Left renal pelvis (tissue), 4 donors: ENCODE results near the gene STPG1. TPM values are rescaled to one million over a fixed set of nuclear protein-coding genes. Genes with fewer than 3 reads are reported as not detected.

Experiments
- DNase-seq, 4 donors: peaks; one replicate each; pipeline ENCODE4 v3.0.0-alpha.2; 2013; ENCODE audit warnings: low read depth in 4 of 4, low spot score in 3 of 4
- polyA plus RNA-seq, 4 donors: library from polyadenylated mRNA; unstranded; fragments of 120-200 nt; gene quantifications; one replicate each; pipeline ENCODE4 v1.2.1, GENCODE V29; 2013; ENCODE audit not compliant: insufficient read length in 4 of 4

Gene STPG1
- polyA plus RNA-seq, 4 donors: 7.7 to 13.4 (median 11.6) TPM

DNA sequence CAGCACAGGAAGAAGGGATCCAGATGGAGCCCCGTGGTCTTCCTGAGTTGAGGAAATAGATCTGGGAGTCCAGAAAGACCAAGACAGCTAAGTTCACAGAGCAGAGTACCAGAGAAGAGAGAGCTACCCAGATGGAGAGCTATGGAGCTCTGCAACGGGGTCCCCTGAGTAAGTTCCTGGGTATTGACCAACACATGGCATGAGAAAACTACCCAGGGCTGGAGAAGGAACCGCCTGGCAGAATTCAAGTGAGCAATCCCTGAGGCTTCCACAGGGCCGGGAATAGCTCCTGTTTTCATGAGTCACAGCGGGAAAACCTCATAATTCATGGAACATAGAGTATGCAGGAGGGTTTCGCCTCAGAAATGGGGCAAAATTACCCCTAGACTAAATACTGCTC is 19.7 kb downstream of the STPG1 start:
- no peak for DNase-seq

DNA sequence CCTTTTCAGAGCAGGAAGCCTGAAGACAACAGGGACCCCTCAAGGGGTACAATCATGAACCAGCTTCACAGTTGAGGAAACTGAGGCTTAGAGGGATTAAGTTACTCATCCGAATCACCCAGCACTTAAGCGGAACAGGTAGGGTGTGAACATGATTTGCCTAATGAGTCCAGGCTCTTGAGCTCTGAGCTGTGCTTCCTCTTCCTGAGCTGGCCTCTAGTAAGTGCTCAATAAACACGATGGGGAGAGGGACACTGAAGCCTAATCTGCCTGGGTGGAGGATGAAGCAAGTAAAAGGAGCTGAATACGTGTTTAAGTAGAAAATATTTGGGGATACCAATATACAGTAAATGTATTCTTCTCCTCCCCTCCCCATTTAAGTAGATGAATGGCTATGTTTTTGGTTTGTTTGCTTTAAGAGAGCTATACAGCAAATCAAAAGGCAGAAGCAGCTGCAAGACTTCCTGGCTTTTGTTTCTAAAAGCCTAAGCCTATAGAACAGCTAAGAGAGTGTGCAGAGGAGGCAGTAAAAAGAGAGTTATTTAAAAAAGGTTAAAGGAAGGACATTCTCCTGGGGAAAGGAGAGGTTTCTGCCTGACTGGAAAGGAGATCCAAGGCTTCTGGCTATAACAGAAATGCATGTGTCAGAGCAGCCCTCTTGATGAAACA is 20.5 kb downstream of the STPG1 start:
- DNase-seq: no peak

DNA sequence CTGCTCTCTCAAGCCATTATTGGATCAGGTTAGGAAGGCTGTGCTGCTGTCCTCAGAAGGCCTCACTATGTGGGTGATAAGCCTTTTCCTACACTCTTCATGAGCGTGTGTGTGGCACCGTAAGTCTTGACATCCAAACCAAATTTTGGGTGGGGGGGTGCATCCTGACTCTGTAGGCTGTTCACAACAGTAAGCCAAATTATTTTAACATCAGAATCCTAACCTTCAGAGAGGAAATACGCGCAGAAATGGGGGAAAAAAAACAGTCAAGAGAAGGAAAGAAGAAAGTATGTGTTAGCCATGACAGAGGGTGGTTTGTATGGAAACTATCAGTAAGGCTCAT is 21.0 kb downstream of the STPG1 start:
- DNase-seq: no peak

DNA sequence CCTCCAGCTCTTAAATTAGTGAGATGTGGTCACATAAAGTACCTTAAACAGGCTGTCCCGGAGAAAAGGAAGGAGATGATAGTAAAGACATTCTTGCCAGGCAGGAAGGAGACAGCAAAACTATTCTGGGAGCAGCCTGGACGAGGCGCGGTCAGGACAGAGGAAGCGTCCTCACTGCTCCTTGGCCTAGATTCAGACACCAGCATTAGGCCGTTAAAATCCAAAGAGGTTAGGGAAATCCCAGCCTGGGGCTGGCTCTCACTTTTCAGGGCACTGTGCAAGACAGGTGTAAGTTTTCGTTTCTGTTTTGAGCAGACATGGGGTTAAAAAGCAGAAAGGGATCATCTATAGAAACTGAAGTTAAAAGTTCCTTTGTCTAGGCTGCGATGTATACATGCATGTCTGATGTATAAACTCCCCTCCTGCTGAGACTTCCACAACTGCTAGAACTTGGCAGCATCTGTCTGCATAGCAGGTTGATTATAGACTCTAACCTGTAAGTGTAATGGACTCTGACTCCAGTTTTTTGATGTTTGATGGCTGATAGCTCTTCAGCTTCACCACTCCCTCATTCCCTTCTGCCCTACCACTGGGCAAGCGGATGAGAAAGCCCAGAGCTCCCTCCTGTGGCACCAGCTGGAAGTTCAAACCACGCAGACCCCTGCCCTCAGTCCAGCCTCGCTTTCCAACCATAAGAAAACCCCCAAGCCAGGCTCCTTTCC is 21.5 kb downstream of the STPG1 start:
- DNase-seq: no peak

DNA sequence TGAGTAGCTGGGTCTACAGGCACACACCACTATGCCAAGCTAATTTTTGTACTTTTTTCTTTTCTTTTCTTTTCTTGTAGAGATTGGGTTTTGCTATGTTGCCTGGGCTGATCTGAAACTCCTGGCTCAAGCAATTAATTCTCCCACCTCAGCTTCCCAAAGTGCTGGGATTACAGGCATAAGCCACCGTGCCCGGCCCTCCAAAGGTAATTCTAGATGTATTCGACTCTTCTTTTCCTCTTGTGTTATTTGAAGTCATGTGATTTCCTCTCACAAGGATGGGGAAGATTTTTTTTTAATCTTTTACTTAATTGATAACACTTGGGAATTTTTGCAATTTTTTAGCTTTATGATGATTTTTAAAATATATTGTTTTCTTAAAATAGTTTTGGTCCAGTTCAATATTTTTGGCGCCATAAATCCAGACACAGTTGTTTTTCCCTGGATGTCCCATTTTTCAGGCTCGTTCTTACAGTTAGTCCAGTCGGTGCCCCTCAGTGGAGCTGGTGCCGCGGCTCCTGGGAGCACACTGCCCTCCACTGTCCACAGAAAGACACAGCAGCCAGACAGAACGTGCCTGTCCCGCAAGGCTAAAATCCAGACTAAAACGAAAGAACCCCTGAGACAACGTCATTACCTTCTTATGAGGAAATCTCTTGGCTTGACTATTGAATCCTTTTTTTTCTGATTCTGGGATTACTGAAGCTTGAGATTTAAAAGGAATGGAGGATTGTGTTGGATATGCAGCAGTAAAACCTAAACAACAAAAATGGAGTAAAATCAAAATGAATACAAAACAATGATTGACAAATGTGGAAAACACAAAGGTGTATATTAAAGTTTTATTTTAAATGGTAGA is 22.4 kb downstream of the STPG1 start:
- peak in 2 of 4 donors; percentile 49 to 51 for DNase-seq

DNA sequence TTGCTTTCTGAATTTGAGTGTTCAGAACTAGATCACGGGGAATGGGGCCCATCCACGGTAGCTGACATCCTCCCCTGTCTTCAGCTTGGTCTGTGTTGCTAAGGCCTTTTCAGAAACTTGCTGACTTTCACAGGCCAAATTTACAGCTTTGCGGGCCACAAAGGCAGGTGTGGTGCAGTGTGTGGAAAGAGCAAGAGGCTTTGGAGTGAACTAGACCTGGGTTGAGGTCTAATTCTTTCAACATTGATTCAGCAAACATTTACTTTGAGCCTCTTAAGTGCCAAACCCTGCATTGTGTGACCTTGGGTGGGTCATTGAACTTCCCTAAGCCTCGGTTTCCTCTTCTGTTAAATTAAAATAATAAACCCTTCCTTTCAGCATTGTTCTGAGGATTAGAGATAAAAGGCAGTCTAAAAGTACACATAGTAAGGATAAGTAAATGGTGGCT is 24.3 kb downstream of the STPG1 start:
- no peak for DNase-seq

DNA sequence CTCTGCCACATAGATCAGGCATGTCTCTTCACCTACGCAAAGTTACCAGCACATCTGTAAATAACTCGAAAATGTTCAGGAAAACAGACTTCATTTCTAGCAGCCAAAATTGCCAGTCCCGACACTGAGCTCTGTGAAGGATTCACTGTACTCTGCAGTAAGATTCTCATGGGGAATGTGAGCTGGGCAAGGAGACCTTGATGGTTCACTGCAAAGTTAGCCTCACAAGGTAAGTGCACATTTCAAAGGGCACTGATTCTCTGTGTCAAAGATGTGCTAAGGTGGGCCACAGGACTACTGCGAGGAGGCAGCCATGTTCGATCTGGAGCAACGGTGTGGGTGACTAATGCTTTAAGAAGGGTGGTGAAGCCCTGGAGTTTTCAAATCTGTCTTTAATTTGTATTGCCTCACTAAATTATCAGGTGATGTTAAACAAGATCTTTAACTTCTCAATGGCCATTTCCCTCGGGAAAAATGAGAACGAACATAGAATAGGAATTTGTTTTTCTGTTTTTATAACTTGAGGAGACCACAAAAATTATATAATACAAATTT is 25.2 kb downstream of the STPG1 start:
- DNase-seq: no peak

DNA sequence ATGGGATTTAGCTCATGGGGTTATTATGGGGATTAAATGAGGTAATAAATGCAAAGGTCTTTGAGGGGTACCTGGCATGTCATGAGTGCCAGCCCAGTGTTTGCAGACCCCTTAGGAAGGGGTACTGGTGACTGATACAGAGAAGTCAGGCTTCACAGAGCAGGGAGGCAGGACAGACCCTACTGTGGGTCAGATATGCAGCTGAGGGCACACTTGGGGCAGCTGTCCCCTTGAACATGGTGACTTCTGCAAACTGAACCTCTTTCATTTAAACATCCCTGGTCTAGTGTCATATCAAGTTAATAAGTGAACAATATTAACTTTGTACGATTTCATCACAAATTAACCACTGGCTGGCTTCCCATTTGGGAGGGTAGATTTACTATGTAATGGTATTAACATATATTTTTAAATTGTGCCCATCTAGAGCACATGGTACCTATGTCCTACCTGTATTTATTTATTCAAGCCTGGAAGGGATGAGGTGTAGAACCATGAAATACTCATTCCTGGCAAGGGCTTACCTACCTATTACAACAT is 25.9 kb downstream of the STPG1 start:
- no peak for DNase-seq

DNA sequence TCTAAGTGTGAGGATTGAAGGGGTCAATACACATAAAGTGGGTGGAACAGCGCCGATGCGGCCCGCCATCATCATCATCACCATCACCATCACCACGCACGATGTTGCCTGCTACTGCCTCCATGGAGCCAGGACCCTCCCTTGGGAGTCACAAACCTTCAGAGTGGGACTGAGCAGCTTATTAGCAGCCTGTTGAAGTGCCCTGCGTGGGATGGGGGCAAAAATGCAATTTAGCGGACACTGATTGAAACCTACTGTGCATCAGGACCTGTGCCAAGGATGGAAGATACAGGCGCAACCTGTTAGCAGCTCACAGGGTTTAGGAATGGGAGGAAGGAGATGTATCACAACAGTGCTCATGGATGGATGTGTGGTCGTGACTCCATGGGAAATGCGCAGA is 26.7 kb downstream of the STPG1 start:
- DNase-seq: no peak

DNA sequence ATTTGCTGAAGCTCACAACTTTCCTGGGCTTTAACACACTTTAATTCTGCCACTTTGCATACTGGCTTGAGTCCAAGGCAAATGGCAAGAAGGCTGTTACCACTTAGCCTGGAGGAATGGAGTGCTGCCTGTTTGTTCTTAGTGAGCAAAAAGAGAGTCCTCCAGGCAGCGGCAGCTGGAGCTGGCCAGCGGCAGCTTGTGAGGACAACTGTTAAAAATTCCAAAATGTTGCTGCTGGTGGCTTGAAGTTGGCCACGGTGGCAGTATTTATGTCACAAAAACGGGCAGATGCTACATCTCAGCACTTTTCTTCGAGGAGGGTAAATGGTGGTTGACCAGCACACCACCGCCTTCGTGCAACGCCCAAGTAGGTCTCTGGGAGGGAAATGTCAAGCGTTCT is 27.3 kb downstream of the STPG1 start:
- DNase-seq: no peak

DNA sequence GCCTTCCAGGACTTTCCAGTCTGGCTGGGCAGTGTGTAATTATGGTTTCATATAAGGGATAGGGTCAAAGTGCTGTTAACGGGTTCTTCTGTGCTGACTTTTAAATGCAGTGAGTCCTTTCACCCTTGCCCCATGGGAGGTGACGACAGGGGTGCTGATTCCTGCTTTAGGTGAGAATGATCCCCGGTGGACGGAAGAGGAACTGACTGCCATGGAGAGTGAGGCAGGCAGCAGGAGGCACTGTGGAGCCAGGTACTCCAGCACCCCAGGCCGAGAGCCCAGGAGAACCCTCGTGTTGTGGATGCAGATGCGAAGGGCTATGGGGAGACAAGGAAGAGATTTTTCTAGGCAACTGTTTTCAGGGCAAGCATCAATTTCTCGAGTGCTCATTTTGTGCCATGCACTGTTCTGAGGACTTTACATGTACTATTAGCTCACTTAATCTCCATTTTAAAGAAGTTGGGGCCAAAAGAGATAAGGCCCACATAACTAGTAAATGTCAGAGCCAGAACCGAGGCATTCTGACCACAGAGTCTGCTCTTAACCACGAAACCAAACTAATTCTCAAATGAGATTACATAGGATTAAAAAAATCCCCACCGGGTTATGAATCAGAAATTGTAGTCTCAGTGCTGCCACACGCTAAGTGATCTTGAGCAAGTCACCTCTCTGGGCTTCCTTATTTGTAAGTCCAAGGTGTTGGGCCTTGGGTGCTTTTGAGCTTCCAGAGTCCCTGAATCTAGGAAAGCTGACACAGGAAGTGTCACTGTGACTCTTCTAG is 28.2 kb downstream of the STPG1 start:
- DNase-seq: no peak

DNA sequence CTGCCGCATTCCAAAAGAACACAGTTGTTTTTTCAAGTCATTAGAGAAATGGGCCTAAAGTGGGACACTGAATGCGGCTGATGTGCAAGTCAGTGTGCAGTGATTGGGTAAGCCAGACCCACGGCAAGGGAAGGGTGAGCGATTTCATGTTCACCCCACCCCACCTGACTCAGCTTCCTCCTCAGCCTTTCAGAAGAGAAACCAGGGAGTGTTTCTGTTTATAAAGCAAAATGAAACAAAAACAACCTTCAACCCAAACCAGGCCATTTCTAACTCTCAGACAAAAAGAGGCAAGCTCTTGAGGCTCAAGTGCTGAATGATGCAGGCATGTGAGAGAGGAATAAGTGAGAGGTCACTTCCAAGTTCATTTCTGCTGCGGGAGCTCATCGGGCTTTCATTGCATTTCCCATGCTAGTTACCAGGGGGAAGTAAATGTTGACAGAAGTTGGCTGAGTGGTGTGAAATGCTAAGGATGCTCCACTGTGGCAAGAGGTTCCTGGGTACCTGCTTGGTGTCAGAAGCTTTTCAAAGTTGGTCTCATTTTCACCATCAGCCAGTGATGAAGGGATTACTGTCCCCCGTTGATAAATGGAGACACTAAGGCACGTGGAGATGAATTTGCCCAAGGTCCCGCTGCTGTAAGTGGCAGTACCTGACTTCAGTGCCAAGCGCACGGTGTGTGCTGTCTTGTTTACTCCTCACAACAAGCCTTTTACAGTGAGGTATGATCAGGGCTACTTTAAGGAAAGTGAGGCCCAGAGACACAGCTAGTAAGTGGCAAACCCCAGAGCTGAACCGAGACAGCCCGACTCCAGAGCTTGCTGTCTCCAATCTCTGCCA is 29.1 kb downstream of the STPG1 start:
- no peak for DNase-seq

DNA sequence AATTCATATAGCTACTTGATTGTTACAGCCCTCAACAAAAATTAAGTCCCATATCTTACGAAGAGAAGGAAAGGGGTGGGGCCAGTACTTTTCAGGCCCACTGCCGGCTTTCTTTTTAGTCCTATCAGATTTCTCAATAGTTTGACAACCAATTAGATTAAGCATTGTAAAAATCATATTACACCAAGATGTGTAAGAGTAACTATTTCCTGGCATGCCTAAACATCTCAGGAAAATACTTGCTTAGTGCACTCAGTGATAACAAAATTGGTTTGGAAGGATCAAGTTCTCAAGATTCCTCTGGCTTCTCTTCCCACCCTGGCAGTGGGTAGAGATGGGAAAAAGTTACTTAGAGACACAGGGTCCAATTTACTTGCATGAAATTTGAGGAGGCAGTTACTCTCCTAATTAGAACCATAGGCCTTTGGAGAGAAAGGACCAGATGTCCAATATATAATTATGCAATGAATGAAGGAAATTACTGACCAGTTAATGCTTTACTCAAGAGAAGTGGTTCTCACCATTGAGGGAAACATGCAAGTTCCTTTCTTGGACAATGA is 30.1 kb downstream of the STPG1 start:
- DNase-seq: no peak

DNA sequence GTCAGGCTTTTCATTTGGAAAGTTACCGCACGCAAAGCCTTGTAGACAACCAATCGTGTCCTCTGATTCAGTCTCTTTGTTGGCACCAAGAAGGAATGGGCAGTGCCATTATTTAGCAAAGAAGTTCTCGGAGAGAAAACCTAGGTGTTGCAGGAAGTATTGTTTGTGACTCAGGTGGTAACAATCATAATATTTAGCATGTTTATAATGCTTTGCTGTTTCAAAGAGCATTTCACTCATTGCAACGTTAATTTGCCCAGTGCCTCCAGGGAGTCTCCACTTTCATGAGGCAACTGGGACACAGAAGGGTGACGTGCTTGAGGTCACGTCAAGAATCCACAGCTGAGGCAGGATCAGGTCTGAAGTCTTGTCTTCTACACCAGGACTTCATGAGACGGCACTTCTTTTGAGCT is 31.4 kb downstream of the STPG1 start:
- DNase-seq: no peak

DNA sequence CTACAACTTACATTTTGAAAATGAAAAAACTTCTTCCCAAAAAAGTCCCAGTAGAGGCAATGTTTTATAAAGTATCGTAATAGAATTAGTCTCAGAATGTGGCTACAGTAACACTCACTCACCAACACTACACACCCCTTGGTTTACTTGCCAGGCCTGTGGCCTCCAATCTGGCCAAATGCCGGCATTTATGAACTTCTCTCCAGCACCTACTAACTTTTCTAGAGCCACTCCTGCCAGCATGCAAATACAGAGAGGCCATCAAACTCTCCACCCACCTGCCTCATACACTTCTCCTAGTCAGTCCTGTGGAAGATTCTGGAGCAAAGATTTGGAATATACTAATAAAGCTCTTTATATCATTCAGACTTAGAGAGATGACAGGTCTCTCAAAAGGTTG is 32.3 kb downstream of the STPG1 start:
- DNase-seq: no peak

DNA sequence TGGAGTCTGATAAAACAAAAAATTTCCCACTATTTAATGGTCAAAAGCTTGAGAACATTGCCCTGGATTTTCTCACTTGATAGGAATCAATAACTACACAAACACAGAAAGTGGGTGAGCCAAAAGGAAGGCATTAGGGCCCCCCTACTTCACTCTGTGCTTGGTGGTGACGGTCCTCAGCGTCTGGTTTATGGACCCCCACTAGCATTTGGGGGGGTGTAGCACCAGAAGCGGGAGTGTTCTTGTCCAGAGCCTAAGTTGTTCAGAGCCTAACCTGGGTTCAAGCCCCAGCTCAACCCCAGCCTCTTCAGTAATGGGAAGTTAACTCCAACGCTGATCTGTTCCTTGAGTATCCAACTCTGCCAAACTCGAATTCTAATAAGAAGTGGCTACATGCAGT is 33.1 kb downstream of the STPG1 start:
- DNase-seq: no peak

DNA sequence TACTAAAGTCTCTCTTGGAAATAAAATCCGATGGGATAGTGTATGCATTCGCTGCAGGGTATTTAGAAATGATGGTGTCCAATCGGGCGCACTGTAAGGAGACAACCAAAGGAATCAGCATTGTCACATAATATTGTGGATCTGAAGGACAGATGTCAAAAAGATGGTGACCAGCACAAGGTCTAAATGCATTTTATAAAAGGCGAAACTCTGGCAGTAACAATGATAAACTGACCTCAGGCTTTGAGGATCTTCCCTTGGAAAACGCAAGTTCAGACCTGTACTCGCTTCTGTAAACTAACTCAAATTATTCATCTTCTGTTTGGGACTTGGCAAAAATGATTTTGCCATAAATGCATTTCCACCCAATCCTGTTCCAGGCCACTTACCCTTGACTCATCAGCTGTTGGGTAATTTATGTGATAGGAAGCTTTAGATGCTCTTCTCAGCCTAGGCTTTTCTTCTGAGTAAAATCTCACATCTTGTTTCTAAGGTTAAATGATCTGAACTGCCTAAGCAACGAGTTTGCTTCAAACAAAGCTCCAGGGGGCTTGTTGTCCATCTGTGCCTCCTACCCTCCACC is 33.8 kb downstream of the STPG1 start:
- no peak for DNase-seq

DNA sequence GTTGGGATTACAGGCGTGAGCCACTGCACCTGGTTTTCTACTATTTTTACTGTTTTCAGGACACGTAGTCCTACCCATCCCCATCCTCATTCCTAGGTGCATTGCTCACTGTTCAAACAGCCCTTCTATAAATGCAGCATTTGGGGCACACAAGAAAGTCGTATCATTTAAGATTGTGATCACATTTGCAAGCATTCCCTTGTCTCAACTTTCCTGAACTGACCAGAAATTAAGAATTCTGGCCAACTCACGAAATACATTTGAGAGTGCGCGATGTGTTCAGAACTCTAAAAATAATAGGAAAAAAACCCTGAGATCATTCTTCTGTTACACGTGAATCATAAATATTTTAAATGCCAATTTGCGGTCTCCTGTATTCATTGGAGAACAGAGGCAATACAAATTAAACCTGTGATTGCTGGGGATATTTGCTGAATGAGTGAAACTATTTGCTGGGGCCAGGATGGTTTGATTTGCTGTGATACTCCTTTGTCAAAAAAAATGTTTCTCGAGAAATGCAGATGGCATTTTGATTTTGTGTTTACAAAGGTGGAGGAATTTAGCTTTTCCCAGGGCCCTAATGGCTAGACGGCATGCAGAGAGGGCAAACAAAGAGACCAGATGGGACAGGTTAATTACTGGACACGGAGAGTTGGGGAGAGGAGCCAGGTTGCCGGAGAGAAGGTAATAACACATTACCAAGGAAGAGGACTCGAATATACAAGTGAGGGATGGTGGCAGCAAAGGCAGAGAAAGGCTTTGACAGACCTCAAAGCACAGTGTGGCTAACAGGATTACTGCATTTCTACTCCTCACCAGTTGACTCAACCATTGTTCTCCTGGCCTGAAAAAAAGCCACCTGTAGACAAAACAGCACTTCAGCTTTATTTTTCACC is 38.4 kb downstream of the STPG1 start:
- no peak for DNase-seq
